A549 (cell line): ENCODE measurements around the gene MATK.

ENCODE experiments used
- CTCF ChIP-seq: fragments of >200 bp; sonication (Bioruptor Twin); formaldehyde crosslinking; IDR thresholded peaks from 3 replicates; pipeline ENCODE4 v1.5.1; 2016
- EP300 ChIP-seq, 2 experiments: fragments of >200 bp; sonication (Bioruptor Twin); formaldehyde crosslinking; IDR thresholded peaks; 2 replicates in 1 of 2; 3 replicates in 1 of 2; pipeline ENCODE4 v1.6.1; 2016 to 2017
- KDM5A ChIP-seq: fragments of 200-600 bp; sonication (generic); IDR thresholded peaks from 2 replicates; pipeline ENCODE4 v1.6.1; 2016; ENCODE audit warnings: antibody characterized with exemption, mild to moderate bottlenecking
- NR3C1 ChIP-seq: fragments of >200 bp; sonication (Bioruptor Twin); formaldehyde crosslinking; IDR thresholded peaks from 3 replicates; pipeline ENCODE4 v1.6.1; 2017
- POLR2A ChIP-seq: IDR thresholded peaks from 2 replicates; pipeline ENCODE4 v1.6.1; 2012; ENCODE audit warnings: mild to moderate bottlenecking, low read length
- RAD21 ChIP-seq, 2 experiments: fragments of >200 bp in 1 of 2; sonication (Bioruptor Twin) in 1 of 2; formaldehyde crosslinking in 1 of 2; IDR thresholded peaks in 1 of 2; conservative IDR thresholded peaks in 1 of 2; 2 replicates in 1 of 2; 3 replicates in 1 of 2; pipeline ENCODE4 v1.6.1; 2012 to 2018; ENCODE audit warnings: inconsistent platforms in 1 of 2
- REST ChIP-seq: fragments of 200-600 bp; sonication (generic); IDR thresholded peaks from 2 replicates; pipeline ENCODE4 v1.6.1; 2016; ENCODE audit warnings: antibody characterized with exemption, mild to moderate bottlenecking, moderate library complexity
- SMC3 ChIP-seq: fragments of >200 bp; sonication (Bioruptor Twin); formaldehyde crosslinking; IDR thresholded peaks from 3 replicates; pipeline ENCODE4 v1.6.1; 2018; ENCODE audit warnings: inconsistent platforms

GRCh38 chr19:3736106-3736724 is 50.0 kb downstream of the MATK start:
- no peak for TF ChIP-seq CTCF
- TF ChIP-seq RAD21 (conservative IDR thresholded peaks at IDR 0.05 in 1 of 2, IDR thresholded peaks at IDR 0.05 in 1 of 2) = no peak
- no peak for TF ChIP-seq SMC3
- no peak for TF ChIP-seq EP300 (IDR thresholded peaks at IDR 0.05)
- no peak for TF ChIP-seq KDM5A
- no peak for TF ChIP-seq POLR2A
- TF ChIP-seq NR3C1 = no peak
- TF ChIP-seq REST = no peak
